CD4-positive, alpha-beta T cell treated with Interleukin-17A for 1 hour (primary cell): ENCODE measurements around the gene BRF1.
"Not testable (repeated sequence)": the region's sequence is repeated elsewhere in the genome, so short reads cannot be mapped to it uniquely, and the experiment has no call there.

Source experiments
- DNase-seq: peaks from one replicate; pipeline ENCODE4 v3.0.0-alpha.2; 2020

The BRF1 gene, protein sequence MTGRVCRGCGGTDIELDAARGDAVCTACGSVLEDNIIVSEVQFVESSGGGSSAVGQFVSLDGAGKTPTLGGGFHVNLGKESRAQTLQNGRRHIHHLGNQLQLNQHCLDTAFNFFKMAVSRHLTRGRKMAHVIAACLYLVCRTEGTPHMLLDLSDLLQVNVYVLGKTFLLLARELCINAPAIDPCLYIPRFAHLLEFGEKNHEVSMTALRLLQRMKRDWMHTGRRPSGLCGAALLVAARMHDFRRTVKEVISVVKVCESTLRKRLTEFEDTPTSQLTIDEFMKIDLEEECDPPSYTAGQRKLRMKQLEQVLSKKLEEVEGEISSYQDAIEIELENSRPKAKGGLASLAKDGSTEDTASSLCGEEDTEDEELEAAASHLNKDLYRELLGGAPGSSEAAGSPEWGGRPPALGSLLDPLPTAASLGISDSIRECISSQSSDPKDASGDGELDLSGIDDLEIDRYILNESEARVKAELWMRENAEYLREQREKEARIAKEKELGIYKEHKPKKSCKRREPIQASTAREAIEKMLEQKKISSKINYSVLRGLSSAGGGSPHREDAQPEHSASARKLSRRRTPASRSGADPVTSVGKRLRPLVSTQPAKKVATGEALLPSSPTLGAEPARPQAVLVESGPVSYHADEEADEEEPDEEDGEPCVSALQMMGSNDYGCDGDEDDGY

DNA sequence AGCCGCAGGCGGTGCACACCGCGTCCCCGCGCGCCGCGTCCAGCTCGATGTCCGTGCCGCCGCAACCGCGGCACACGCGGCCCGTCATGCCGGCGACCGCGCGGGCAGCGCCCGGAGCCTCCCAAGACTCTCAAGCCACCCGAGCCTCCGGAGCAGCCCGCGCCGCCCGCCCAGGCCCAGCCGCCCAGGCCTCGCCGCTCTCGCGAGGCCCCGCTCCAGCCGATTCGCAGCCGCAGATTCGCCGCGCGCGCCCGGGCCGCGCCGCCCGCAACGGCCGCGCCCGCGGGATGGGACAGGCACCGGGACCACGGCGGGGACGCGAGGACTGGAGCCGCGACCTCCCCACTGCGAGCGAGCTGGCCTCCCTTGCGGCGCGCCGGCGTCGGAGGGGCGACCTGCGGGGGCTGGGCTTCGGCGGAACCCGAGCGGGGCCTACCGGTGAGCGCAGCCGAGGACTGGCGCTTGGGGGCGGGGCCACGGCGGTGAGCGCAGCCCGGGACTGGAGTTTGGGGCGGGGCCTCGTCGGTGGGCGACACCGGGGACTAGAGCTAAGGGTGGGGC, at the start of gene BRF1:
TSS of gene BRF1 (minus strand) at position 460 of the 561 bp plus-strand sequence. CDS start at position 88, 372 bp downstream.
- DNase-seq, result peak; percentile 97

- no peak for DNase-seq
Observed at GRCh38 chr14:105349992-105350391, 49.2 kb upstream of the BRF1 start.

GRCh38 chr14:105348945-105349699, 48.3 kb upstream of the BRF1 start:
- no peak for DNase-seq

- DNase-seq, result no peak
Observed at GRCh38 chr14:105348169-105348944, 47.6 kb upstream of the BRF1 start.

DNA sequence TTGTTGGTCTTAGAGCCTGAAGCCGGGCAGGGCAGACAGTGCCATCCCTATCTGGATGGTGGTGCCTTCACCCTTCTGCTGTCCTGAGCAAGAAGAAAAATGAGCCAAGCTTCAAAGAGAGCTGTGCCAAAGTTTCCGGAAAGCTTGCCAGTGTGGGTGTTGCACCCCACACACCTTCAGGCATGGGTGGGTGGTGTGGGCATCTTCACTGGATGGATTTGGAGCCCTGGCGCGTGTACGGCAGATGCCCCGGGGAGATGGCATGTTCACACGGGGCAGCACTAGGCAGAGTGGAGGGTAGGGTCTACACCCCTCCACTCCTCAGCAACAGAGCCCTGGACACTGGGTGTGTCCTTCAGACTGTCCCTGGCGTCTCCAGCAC, 46.8 kb upstream of the BRF1 start:
- no peak for DNase-seq

DNA sequence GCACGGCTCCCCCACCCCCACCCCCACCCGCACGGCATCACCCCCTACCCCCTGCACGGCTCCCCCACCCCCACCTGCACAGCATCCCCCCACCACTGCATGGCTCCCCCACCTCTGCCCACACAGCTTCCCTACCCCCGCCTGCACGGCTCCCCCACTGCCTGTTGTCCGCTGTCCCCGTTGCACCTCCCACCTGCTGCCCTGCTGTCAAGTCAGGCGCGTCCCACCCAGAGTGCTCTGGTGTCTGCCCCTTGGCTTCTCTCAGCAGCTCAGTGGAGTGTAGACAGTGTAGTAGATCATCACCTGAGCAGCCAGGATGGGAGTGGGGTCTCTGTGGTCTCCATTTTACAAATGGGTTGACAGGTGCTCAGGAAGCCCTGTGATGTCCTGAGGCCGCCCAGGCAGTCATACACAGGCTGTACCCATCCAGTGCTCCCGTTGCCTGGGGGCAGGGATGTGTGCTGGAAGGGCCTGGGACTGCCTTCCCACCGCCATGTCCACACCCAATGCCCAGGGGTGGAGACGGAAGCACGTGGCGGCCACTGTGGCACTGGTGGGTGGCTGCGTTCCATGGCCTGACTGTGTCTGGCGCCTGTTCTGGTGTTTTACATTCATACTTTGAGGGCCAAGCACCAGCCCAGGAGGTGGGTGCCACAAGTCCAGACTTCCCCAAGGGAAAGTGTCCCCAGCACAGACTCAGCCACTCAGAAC, 46.2 kb upstream of the BRF1 start:
- DNase-seq, result no peak

- DNase-seq, result no peak
Observed at GRCh38 chr14:105346200-105346533, 45.4 kb upstream of the BRF1 start.

- no peak for DNase-seq
Observed at GRCh38 chr14:105343194-105343593, 42.4 kb upstream of the BRF1 start.

- DNase-seq, result no peak
Observed at GRCh38 chr14:105340821-105341733, 40.3 kb upstream of the BRF1 start.

DNA sequence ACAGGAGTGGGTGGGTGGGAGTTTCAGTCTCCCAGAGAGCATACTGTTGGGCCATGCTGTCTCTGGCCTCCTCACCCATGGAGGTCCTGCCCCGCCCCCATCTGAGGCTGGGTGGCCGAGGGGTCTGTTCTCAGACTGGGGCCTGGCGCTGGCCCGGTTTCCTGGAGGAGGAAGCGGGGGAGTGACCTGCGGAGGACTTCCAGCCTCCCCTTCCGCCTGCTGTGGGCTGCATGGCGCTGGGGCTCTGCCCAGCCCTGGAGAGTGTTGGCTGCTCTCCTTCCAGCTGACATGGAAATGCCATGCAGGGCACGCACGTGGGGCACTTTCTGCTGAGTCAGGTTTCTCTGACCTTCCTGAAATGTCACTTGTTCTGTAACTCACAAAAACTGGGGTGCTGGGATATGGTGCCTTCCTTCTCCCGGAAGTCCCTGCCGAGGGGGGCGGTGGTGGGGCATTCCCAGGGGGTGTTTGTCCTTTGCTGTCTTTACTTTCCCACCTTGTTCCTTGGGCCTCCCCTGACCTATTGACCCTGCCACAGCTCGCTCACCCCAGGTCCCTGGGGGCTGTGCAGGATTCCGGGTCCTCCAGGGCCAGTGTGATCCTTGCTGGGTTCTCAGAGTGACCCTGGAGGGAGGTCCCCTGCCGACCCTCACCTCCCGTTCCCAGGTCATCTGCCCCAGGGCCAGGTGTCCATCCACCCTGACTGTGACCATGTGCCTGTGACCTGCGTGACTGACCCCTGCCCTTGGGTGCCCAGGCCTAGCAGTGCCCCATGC, 37.4 kb upstream of the BRF1 start:
- DNase-seq, result no peak

DNA sequence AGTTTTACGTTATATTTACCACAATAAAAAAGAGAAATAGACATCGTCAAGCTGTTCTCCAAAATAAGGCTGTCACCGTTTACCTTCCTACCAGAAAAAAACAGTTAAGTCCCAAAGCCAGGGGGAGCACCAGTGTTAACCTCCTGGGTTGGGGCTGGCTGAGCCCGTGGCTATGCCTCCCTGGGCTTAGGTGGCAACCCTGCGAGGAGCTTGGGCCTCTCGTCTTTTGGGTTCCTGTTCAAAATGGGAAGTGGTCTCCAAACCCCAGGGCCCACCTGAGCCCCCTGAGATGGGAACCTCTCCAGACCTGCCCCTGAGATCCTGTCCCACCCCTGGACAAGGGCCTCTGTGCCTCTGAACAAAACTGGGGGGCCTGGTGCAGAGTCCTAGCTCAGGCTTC, 36.6 kb upstream of the BRF1 start:
- no peak for DNase-seq

- no peak for DNase-seq
Observed at GRCh38 chr14:105336477-105337287, 35.9 kb upstream of the BRF1 start.

DNA sequence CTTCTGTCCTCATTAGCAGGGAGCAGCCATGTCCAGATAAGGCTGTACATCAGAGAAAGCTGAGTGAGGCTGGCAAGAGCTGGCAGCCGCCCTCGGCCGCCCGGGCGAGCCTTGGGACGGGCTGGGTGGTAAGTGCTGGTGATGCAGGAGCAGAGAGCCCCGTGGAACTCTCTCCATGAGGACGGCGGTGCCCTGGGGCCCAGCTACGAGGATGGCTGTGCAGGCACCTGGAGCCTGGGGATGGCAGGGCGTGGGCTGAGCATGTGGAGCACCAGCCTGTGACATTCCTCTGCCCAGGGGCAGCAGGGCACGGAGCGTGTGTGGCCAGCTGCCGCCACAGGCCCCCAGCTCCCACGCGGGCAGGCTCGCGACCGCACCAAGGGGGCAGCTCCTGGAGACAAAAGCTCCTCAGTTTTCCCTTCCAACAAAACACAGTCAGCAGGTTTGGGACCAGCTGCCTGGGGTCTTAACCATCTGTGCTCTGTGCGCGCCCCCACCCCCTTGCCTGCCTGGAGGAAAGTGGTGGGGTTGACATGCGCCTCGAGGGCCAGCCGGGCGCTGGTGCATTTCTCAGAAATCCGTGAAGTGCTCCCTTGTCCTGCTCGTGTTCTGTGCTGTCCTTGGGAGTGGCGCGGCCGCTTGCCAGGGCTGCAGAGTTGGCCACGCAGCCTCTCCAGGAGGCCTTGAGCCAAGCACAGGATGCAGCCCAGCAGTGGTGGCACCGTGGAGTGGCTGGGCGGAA, 35.1 kb upstream of the BRF1 start:
- DNase-seq, result no peak

- DNase-seq, result not testable (repeated sequence)
Observed at GRCh38 chr14:105335231-105335542, 34.4 kb upstream of the BRF1 start.

DNA sequence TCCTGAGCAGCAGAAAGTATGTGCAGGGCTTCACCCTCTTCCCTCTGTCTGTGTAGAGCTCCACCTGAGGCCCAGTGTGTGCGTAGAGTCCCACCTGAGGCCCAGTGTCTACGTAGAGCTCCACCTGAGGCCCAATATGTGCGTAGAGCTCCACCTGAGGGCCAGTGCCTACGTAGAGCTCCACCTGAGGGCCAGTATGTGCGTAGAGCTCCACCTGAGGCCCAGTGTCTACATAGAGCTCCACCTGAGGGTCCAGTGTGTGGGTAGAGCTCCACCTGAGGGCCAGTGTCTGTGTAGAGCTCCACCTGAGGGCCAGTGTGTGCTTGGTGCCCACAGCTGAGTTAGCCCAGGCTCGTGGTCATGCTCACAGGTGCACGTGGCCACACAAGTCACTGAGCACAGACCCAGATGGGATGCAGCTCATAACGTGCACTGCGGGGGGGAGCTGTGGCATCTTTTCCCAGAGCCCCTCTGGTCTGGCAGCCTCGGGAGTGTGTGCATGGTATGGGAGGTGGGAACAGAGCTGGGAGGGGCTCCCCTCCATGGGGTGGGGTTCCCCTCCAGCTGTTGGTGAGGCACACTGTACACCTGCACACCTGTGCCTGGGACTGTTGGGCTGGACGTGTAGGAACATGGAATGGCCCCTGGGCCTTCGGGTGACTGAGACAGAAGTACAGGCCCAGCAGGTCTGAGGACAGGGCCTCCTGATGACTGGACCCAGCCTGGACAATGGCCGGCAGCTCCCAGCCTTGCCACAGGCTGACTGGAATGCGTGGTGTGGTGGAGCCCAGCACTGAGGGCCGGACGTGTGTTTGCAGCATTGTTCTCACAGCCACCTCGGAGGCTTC, 33.8 kb upstream of the BRF1 start:
- no peak for DNase-seq

GRCh38 chr14:105333613-105334364, 33.0 kb upstream of the BRF1 start:
- no peak for DNase-seq

GRCh38 chr14:105333020-105333490, 32.3 kb upstream of the BRF1 start:
- DNase-seq, result no peak
